HCT116 (cell line): Measurements from ENCODE around the gene PTN.
"Not testable (repeated sequence)": the region's sequence is repeated elsewhere in the genome, so short reads cannot be mapped to it uniquely, and the experiment has no call there.

ENCODE experiments used
- CEBPB ChIP-seq: IDR thresholded peaks from 2 replicates; pipeline ENCODE4 v1.6.1; 2012; ENCODE audit warnings: low read depth
- CTCF ChIP-seq, 3 experiments: fragments of 200-600 bp in 1 of 3; sonication (generic) in 1 of 3; IDR thresholded peaks in 2 of 3; conservative IDR thresholded peaks in 1 of 3; 2 replicates each; pipeline ENCODE4 v1.5.1; 2012 to 2017; ENCODE audit warnings: low read depth in 2 of 3, low read length in 2 of 3, antibody characterized with exemption in 1 of 3, borderline replicate concordance in 1 of 3, control low read depth in 1 of 3, mild to moderate bottlenecking in 1 of 3, mixed read lengths in 1 of 3, mixed run types in 1 of 3, moderate library complexity in 1 of 3; ENCODE audit not compliant: insufficient read depth in 1 of 3
- EZH2 ChIP-seq: fragments of 200-600 bp; sonication (generic); IDR thresholded peaks from 2 replicates; pipeline ENCODE4 v1.6.1; 2017; ENCODE audit warnings: antibody characterized with exemption, mixed run types
- JUND ChIP-seq: IDR thresholded peaks from 2 replicates; pipeline ENCODE4 v1.6.1; 2012
- MAX ChIP-seq: IDR thresholded peaks from 2 replicates; pipeline ENCODE4 v1.6.1; 2012
- POLR2AphosphoS5 ChIP-seq: IDR thresholded peaks from 2 replicates; pipeline ENCODE4 v1.6.1; 2011; ENCODE audit warnings: mild to moderate bottlenecking, low read depth, low read length, moderate library complexity
- ZFX ChIP-seq: fragments of 450-650 bp; IDR thresholded peaks from 2 replicates; pipeline ENCODE4 v1.6.1; 2017
- ZNF274 ChIP-seq: fragments of 200-500 bp; sonication (Bioruptor generic); IDR thresholded peaks from 2 replicates; pipeline ENCODE4 v1.6.1; 2014; ENCODE audit warnings: mild to moderate bottlenecking, low read depth, low read length, inconsistent platforms

GRCh38 chr7:137268001-137268865 lies 75.3 kb downstream of the PTN start:
- not testable (repeated sequence) for TF ChIP-seq EZH2; ZNF274; CTCF (IDR thresholded peaks at IDR 0.05 in 2 of 3, conservative IDR thresholded peaks at IDR 0.05 in 1 of 3; ENCODE audit: borderline replicate concordance in 1 of 3, insufficient read depth in 1 of 3, low read depth in 2 of 3, low read length in 2 of 3); JUND; POLR2AphosphoS5; CEBPB; MAX; ZFX
